ENCODE results near the gene CTU1.

The CTU1 gene

DNA sequence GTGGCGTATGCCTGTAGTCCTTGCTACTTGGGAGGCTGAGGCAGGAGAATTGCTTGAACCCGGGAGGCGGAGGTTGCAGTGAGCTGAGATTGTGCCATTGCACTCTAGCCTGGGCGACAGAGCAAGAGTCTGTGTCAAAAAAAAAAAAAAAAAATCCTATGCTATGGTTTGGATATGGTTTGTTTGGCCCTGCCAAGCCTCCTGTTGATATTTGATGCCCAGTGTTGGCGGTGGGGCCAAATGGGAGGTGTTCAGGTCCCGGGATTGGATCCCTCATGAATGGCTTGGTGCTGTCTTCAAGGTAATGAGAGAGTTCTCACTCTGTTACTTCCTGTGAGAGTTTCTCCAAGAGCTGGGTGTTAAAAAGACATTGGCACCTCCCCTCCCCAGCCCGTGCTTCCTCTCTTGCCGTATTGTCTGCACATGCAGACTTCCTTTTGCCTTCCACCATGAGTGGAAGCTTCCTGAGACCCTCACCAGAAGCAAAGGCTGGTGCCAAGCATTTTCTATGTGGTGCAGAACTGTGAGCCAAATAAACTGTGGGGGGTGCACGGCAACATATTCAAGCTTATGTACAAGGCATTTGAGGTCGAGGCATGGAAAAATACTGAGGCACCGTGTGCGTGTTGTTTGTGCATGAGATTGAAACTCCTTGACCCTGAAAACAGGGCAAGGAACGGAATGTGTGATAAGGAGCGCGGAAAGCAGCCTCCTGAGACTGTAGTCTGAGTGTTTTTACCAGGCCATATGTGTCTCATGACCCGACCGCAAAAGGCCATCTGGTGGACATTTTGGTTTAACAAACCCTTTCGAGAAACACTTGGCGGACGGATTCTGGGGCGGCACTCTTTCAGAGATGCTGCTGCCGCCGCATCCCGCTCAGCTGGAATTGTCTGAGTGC is 23.8 kb upstream of the CTU1 start:
- no peak for DNase-seq (ENCODE audit: low read depth)

DNA sequence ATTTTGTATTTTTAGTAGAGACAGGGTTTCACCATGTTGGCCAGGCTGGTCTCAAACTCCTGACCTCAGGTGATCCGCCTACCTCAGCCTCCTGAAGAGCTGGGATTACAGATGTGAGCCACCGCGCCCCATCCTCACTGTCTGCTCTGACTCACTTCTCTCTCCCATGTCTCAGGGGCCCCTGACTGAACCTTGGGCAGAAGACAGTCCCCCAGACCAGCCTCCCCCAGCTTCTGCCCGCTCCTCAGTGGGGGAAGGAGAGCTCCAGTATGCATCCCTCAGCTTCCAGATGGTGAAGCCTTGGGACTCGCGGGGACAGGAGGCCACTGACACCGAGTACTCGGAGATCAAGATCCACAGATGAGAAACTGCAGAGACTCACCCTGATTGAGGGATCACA is 21.5 kb upstream of the CTU1 start:
- DNase-seq (ENCODE audit: low read depth): no peak

DNA sequence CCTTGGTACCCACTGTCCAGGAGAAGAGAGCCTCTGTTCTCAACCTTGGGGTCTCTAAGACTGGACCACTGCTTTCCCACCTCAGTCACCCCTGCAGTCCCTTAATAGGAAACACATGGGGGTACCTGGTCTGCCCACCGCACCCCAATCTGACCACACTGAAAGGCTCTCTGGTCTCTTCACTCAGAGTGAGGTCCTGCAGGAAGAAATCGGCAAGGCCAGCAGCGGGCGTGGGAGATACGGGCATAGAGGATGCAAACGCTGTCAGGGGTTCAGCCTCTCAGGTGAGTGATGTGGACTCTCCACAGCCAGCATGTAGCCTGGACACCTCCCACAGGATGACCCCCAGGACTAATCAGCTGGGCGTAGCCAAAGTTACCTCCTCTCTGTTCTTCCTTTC is 20.0 kb upstream of the CTU1 start:
- no peak for DNase-seq (ENCODE audit: low read depth)

DNA sequence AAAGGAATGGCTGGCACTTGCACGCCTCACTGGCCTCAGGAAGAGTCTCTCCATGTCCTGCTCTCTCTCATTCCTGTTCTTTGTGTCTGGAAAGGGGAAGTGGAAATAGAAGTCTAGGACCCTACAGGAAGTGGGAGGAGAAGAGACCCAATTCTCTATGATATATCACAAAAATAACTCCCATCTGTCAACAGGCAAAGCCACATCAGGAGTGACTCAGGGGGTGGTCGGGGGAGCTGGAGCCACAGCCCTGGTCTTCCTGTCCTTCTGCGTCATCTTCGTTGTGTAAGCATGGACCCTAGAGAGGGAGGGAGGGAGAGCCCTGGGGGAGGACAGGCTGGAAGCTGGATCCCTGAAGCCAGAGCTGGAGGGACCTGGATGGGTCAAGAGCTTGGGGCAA is 19.5 kb upstream of the CTU1 start:
- no peak for DNase-seq (ENCODE audit: low read depth)

DNA sequence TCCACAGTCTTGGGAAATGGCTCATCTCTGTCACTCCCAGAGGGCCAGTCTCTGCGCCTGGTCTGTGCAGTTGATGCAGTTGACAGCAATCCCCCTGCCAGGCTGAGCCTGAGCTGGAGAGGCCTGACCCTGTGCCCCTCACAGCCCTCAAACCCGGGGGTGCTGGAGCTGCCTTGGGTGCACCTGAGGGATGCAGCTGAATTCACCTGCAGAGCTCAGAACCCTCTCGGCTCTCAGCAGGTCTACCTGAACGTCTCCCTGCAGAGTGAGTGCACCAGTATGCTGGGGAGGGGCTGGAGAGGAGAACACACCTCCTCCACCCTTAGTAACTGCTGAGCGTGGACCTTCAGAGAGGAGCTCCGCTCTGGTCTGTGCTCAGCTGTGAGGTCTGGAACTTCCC is 18.8 kb upstream of the CTU1 start:
- DNase-seq (ENCODE audit: low read depth): no peak

DNA sequence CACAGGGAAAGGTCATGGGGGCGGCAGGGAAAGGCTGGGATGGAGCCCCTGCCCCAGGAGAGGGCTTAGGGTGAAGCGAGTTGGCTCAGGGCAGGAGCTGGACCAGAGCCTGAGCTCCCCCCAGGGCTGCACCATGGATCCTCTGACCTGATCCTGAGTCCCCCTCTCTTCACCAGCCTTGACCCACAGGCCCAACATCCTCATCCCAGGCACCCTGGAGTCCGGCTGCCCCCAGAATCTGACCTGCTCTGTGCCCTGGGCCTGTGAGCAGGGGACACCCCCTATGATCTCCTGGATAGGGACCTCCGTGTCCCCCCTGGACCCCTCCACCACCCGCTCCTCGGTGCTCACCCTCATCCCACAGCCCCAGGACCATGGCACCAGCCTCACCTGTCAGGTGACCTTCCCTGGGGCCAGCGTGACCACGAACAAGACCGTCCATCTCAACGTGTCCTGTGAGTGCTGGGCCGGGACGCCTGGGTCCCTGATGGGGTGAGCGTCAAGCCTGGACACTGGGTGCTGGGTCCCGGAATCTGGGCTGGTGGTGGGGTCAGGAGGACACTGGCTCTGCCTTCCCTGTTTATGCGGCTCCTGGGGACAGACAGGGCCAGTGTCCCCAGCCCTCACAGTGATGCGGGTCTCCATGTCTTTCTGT is 17.3 kb upstream of the CTU1 start:
- DNase-seq (ENCODE audit: low read depth): no peak

DNA sequence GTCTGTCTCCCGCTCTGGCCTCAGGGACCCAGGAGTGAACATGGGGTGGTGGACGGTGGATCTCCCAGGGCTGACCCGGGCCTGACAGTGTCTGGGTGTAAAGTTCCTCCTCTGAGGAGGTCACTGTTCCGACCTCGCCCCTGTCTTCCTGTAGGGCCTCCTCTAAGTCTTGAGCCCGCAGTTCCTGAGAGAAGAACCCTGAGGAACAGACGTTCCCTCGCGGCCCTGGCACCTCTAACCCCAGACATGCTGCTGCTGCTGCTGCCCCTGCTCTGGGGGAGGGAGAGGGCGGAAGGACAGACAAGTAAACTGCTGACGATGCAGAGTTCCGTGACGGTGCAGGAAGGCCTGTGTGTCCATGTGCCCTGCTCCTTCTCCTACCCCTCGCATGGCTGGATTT is 16.5 kb upstream of the CTU1 start, which contains the start of gene SIGLEC9:
Gene SIGLEC9, plus strand, starts transcription at position 178 of the 400 bp plus-strand sequence. Its CDS starts 69 bp downstream, at position 247.
- no peak for DNase-seq (ENCODE audit: low read depth)

DNA sequence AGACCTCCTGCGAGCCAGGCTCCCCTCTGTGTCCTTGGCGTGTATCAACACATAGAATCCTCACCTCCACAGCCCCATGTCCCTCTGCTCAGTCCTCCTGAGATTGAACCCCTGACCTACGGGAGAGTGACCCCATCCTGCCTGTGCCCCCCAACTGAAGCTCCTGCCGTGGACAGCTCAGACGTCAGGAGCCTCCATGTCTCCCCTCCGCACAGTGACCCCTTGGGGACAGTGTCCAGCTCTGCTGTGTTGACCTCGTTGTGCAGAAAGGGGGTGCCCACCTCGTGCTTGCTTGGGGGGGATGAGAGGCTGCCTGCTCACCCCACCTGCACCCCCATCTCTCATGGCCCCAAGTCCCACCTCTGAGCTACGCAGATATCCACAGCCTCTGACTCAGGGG is 16.0 kb upstream of the CTU1 start:
- no peak for DNase-seq (ENCODE audit: low read depth)

DNA sequence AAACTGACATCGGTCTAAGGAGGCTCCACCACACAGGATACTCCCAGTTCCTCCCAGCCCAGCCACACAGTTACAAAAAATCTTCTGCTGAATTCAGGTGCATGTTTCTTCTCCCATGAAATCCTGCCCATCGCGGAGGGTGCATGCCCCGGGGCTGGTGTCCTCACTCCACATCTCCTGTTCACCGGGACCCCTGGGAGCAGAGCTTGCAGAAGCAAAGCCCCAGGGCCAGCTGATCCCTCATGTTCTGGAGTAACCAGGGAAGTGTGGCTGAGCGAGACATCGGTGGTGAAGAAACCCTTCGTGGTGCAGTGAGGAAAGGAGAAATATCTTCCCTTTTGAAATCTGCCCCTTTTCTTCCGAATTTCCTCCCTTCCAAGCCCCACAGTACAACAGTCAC is 15.6 kb upstream of the CTU1 start:
- no peak for DNase-seq (ENCODE audit: low read depth)

DNA sequence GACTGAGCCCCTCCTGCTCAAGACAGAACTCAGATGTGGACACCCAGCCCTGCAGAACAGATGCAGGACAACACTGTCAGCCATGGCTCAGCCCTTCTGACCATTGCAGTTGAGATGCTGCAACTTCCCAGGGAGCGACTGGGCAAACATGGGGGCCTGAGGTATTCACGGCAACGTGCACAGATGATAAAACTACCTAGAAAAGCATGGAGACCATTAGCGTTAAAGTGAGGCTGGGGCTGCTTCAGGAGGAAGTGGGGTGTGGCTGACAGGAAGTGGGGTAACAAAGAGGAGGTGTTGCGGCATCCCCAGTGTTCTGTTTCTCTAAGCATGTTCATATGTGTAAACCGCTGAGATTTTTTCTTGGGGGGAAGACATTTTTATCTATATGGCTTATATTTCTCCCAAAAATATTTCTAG is 15.2 kb upstream of the CTU1 start:
- no peak for DNase-seq (ENCODE audit: low read depth)

DNA sequence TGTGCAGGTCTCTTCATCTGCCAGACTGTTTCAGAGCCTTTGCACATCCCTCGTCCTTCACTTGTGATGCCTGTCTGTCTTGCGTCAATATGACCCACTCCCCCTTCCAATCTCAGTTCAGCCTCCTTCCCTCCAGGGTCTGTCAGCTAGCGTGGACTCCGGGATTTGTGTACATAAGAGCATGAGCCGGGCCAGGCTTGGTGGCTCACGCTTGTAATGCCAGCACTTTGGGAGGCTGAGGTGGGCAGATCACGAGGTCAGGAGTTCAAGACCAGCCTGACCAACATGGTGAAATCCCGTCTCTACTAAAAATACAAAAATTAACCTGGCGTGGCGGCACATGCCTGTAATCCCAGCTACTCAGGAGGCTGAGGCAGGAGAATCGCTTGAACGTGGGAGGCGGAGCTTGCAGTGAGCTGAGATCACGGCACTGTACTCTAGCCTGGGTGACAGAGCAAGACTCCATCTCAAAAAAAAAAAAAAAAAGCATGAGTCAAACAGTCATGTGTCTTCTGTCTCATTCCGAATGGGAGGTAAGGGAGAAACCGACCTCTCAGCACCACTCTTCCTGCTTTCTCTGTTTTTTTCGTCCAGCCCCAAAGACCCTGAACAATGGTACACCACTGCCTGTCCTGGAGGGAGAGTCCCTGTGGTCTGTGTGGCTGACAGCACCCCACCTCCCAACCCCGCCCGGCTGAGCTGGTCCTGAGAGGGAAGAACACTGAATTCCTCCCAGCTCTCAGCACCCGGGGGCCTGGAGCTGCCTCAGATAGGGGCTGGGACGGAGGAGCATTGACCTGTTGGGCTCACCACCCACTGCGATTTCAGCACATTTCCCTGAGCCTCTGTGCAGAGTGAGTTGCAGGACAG is 14.1 kb upstream of the CTU1 start:
- no peak for DNase-seq (ENCODE audit: low read depth)

DNA sequence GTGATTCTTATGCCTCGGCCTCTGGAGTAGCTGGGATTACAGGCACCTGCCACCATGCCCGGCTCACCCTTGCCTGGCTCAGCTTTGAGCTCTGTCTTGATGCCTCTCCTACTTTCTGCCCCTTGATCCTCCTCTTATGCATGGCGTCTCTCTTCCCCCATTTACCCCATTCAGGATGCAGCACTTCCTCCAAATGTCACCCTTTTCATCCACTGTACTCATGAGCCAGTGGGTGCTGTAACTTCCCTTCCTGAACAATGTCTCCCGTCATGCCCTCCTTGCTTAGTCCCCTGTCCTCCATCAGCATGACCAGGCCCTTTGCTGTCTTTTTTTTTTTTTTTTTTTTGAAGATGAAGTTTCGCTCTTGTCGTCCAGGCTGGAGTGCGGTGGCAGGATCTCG is 13.0 kb upstream of the CTU1 start:
- DNase-seq (ENCODE audit: low read depth): no peak

DNA sequence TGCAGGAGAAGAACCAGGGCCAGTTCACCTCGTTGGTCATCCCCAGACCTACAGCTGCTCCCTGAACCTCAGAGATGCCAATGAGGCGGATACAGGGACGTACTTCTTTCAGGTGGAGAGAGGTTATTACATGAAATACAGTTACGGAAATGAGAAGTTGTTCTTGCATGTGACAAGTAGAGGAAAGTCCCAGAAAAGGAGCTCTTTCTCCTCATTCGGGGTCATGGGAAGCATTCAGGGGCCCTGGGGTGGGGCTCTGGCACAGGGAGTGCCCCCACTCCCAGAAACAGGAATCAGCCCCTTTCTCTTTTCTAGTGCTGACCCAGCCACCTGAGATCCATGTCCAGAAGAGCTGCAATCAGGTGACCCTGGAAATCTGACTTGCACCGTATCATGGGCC is 12.0 kb upstream of the CTU1 start:
- no peak for DNase-seq (ENCODE audit: low read depth)

DNA sequence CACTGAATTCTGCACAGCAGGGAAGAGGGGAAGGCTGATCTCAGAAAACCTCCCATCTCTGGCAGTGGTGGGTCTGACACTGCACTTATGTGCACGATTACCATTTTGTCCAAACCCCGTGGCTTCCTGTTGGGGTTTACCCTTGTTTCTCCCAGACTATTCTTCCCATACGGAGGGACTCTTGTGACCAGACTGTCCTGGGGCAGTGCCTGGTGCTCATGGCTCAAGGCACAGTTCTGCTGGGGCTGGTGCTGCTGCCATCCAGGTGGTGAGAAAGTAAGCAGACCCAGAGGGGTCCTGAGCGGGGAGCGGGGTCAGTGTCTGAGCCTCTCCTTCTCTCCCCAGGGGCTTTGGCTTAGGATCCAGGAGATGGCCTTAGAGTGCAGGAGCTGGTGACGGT is 11.4 kb upstream of the CTU1 start:
- no peak for DNase-seq (ENCODE audit: low read depth)

DNA sequence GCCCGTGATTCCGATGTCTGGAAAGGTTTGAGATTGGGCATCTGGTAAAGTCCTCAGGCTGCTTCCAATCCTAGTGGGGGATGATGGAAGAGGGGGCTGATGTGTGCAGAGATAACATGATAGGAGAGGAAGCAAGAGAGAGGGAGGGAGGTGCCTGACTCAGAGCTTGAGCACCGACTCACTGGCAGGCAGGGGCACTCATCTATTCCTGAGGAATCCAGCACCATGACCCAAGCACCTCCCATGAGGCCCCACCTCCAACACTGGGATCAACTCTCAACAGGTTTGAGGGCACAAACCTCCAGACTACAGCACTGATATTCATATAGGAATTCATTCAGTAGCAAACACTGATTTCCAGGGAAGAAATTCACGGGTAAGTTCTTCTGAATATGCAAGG is 10.9 kb upstream of the CTU1 start:
- DNase-seq (ENCODE audit: low read depth): no peak

DNA sequence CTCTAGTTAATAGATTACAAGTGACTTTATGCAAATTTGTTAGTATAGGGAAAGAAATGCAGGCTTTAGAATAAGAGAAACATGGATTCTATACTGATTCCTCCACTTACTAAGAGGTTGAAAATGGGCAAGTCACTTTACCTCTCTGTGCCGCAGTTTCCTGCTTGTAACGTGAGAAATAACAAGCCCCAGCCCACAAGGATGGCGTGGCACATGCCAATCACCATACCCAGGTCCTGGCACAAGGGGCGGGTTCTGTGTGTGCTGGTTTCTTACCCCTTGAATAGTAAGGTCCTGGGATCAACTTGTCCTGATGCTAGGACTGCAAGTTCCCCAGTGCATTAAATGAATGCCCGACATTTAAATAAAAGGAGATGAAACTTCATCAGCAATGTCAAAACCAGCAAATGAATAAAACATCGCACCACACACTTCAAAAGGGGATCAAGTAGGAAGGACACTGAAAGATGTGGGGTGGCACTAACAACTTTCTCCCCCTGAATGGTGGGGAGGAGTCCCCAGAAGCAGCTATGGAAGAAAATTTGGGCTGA is 8.6 kb upstream of the CTU1 start:
- DNase-seq (ENCODE audit: low read depth): no peak

DNA sequence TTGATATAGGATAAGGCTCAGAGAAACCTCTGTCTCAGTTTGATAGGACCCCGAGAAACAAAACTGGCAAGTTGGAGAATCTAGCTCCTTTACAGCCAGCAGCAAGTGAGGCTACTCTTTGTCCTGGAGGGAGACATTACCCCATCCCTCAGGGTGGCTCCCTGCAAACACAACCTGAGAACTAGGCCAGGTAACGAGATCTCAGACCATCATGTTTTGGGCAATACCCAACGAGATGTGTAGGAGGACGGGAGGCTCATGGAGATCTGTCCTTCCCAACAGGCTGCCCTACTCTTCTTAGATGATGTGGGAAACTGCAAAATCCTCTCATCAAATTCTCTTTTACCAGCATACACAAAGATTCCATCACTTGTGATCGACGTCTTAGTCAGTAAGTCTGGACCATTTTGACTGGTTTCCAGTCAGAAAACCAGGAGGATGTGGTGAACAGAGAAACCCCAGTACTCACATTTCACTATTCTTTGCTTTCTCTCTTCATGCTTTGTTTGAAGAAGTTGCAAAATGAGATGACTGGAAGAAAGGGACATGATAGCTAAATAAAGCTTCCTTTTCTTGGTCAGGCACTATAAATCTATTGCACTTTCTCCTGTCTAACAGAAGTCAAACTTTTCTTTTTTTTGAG is 6.0 kb upstream of the CTU1 start:
- DNase-seq (ENCODE audit: low read depth): no peak

DNA sequence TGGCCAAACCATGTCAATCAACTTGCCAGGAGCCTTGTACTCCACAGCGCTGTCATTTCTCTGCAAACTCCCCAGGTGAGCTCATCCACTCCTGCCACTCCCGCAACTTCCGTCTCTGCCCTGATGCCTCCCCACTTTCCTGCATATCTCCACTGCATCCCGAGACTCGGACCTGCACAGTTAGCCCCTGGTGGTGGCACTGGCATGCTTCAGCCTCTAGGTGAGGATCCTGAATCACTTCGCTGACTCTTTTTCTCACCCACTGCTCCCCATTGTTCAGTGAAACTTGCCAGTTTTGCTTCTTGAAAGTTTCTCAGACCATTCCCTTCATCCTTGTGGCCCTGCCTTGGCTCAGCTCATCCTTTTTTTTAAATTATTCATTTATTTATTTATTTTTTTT is 3.4 kb upstream of the CTU1 start:
- no peak for DNase-seq (ENCODE audit: low read depth)

DNA sequence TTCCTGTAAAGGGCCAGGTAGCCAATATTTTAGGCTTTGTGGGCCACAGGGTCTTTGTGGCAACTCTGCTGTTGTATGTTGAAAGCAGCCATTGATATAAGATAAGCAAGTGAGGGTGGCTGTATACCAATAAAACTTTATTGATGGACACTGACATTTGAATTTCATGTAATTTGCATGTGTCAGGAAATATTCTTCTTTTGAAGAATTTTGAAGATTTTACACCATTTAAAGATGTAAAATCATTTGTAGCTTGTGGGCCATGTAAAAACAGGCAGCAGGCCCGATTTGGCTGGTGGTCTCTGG is 2.4 kb upstream of the CTU1 start:
- DNase-seq (ENCODE audit: low read depth): no peak

DNA sequence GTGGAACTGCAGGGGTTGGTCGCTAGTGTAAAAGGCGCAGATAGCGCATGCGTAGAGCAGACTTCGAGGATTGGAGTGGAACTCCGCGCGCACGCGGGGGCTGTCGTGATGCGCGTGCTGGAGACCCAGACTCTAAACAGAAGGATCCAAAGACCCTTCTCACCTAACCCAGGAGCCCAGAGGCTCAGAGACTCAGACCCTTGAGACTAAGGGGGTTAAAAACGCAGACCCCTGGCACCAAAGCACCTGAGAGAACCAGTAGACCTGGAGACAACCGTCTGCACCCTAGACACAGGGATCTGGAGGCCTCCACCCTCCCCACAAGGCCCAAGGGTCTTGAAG is 567 bp upstream of the CTU1 start:
- no peak for DNase-seq (ENCODE audit: low read depth)

DNA sequence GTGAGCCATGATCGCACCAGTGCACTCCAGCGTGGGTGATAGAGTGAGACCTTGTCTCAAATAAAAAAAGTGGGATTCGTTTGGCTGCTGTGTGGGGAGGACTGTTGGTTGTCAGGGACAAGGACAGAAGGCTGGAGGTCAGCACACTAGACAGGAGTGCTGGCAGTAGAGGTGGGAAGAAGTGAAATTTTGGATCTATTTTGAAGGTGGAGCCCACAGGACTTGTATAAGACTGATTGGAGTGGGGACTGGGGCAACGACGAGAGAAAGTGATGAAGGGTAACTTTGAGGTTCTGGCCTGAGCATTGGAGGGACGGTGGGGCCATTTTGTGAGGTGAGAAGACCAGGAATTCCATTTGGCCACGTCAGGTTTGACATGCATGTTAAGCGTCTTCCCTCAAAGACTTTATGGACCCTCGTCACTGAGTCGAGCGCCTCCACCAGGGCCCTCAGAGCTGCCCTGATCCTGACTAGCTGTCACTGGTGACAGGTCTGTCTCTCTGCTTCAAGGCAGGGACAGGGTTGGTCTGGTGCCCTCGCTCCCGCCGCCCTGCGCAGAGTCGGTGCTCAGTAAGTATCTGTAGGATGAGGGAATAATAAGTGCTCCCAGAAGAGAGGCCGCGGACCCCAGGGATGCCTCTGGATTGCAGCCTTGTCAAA is 673 bp downstream of the CTU1 start:
- no peak for DNase-seq (ENCODE audit: low read depth)

DNA sequence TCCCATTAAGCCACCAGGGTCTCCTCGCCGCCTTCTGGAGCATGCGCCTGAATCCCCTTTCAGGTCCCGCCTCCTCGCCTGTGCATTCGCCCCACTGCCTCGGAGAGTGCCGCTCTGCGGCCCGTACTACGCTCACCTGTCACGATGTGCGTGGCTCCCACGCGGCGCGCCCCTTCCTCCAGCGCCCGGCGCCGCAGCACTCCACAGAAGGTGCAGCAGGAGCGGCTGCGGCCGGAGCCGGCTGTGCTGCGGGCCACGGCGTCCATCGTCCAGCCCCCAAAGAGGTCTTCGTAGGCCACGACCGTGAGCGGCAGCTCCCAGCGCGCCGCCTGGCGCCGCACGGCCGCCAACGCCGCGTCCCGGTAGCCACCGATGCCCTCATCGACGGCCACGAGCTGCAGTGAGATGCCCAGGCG is 4.3 kb downstream of the CTU1 start:
- no peak for DNase-seq (ENCODE audit: low read depth)
